GM06990 (cell line): ENCODE results near the gene MIEN1.

Experiments used
- DNase-seq: peaks from one replicate; pipeline ENCODE4 v3.0.0-alpha.2; 2011; ENCODE audit not compliant: insufficient read length; ENCODE audit errors: extremely low read depth
- H3K27me3 ChIP-seq: replicated peaks from 2 replicates; pipeline ENCODE4 v1.6.0; 2011; ENCODE audit warnings: low read length; ENCODE audit not compliant: control insufficient read depth, insufficient read depth
- H3K36me3 ChIP-seq: 2 replicates; pipeline ENCODE4 v1.5.1; 2011; ENCODE audit warnings: low read length; ENCODE audit not compliant: control insufficient read depth, insufficient read depth
- H3K4me3 ChIP-seq: replicated peaks from 2 replicates; pipeline ENCODE4 v1.5.1; 2011; ENCODE audit warnings: low read depth, mild to moderate bottlenecking, control low read depth, low read length
- TF ChIP-seq, protein P1 (sequence below): IDR thresholded peaks from 2 replicates; pipeline ENCODE4 v1.5.1; 2011; ENCODE audit warnings: low read length, control low read depth, mild to moderate bottlenecking, inconsistent platforms; ENCODE audit not compliant: insufficient read depth, poor library complexity, severe bottlenecking

The MIEN1 gene

DNA sequence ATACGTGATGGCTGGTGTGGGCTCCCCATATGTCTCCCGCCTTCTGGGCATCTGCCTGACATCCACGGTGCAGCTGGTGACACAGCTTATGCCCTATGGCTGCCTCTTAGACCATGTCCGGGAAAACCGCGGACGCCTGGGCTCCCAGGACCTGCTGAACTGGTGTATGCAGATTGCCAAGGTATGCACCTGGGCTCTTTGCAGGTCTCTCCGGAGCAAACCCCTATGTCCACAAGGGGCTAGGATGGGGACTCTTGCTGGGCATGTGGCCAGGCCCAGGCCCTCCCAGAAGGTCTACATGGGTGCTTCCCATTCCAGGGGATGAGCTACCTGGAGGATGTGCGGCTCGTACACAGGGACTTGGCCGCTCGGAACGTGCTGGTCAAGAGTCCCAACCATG lies 5.6 kb downstream of the MIEN1 start:
- no peaks in the 10 kb centered on the region for H3K27me3 ChIP-seq
- no peak overlapping the region for H3K4me3 ChIP-seq
- peaks cover 10% of the 10 kb centered on the region for H3K36me3 ChIP-seq
- TF ChIP-seq, protein P1, sequence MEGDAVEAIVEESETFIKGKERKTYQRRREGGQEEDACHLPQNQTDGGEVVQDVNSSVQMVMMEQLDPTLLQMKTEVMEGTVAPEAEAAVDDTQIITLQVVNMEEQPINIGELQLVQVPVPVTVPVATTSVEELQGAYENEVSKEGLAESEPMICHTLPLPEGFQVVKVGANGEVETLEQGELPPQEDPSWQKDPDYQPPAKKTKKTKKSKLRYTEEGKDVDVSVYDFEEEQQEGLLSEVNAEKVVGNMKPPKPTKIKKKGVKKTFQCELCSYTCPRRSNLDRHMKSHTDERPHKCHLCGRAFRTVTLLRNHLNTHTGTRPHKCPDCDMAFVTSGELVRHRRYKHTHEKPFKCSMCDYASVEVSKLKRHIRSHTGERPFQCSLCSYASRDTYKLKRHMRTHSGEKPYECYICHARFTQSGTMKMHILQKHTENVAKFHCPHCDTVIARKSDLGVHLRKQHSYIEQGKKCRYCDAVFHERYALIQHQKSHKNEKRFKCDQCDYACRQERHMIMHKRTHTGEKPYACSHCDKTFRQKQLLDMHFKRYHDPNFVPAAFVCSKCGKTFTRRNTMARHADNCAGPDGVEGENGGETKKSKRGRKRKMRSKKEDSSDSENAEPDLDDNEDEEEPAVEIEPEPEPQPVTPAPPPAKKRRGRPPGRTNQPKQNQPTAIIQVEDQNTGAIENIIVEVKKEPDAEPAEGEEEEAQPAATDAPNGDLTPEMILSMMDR: no peak
- DNase-seq: no peak

DNA sequence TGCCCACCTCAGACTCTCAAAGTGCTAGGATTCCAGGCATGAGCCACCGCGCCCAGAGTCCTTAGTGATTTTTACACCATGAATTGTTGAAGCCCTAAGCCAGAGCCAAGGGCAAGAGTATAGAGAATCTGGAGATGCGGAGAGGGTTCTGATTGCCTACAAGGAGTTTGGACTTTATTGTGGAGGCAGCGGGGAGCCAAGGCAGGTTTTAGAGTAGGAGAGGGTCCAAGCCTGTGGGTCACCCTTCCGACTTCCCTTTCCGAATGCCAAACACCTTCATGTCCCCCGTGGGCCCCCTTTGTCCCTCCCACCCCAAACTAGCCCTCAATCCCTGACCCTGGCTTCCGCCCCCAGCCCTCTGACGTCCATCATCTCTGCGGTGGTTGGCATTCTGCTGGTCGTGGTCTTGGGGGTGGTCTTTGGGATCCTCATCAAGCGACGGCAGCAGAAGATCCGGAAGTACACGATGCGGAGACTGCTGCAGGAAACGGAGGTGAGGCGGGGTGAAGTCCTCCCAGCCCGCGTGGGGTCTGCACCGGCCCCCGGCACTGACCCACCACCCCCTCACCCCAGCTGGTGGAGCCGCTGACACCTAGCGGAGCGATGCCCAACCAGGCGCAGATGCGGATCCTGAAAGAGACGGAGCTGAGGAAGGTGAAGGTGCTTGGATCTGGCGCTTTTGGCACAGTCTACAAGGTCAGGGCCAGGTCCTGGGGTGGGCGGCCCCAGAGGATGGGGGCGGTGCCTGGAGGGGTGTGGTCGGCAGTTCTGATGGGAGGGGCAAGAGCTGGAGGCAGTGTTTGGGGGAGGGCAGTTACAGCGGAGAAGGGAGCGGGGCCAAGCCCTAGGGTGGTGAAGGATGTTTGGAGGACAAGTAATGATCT lies 7.1 kb downstream of the MIEN1 start:
- no peak for DNase-seq
- Histone ChIP-seq H3K36me3 (peaks cover 8% of the 10 kb centered on the region), H3K4me3 (no peak overlapping the region), H3K27me3 (no peaks in the 10 kb centered on the region)
- TF ChIP-seq, protein P1: no peak

DNA sequence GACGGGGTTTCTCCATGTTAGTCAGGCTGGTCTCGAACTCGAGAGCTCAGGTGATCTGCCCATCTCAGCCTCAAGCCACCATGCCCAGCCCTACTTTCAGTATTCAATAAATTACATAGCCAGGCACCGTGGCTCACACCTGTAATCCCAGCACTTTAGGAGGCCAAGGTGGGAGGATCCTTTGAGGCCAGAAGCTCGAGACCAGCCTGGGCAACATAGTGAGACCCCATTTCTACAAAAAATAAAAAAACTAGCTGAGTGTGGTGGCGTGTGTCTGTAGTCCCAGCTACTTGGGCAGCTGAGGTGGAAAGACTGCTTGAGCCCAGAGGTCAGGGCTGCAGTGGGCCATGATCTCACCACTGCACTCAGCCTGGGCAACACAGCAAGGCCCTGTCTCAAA lies 8.2 kb downstream of the MIEN1 start:
- TF ChIP-seq, protein P1: no peak

DNA sequence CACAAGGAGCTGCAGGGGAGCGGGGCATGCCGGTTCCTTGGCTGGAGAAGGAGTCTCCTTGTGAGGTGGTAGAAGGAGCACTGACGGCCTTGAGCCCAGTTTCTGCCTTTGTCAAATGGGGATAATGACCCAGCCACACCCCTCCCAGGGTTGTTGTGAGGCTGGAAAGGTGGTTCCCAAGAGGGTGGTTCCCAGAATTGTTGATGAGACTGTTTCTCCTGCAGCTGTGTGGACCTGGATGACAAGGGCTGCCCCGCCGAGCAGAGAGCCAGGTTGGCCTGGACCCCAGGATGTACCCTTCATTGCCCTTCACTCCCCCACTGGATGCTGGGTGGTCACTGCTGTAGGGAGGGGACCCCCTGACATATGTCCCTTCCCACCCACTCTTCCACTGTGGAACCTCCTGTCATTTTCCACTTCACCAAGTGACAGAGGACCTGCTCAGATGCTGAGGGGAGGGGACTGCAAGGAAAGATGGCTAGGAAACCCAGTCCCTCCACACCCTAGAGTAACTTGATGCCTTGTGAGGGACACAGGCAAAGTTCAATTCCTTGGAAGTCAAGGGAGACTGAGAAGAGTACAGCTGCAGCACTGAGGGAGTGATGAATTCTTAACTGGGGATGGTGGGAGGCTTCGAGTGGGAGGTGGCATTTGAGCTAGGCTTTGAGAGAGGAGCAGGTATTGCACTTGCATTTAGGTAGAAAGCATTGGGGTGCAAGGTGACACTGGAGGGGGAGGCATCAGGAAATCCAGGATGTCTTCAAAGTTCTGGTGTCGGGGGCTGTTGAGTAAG lies 10.6 kb downstream of the MIEN1 start:
- H3K4me3 ChIP-seq: no peak overlapping the region
- TF ChIP-seq, protein P1: no peak
- H3K27me3 ChIP-seq: no peaks in the 10 kb centered on the region
- no peaks in the 10 kb centered on the region for H3K36me3 ChIP-seq
- no peak for DNase-seq

More for the DNA sequence above, 8.2 kb downstream of the MIEN1 start:
- no peak for DNase-seq
- Histone ChIP-seq H3K36me3 (no peaks in the 10 kb centered on the region; the same call in 1 of the 2 replicates), H3K27me3 (no peaks in the 10 kb centered on the region), H3K4me3 (no peak overlapping the region)

DNA sequence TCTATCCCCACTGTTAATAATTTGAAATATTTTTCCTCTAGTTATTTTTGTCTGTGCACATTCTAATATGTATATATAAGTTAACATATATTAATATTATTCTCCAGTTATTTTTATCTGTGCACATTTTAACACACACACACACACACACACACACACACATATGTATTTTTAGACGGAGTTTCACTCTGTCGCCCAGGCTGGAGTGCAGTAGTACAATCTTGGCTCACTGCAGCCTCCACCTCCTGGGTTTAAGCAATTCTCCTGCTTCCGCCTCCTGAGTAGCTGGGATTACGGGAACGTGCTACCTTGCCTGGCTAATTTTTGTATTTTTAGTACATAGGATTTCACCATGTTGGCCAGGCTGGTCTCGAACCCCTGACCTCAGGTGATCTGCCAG lies 12.7 kb downstream of the MIEN1 start:
- H3K36me3 ChIP-seq: no peaks in the 10 kb centered on the region
- DNase-seq: no peak
- H3K4me3 ChIP-seq: no peak overlapping the region
- TF ChIP-seq, protein P1: no peak
- H3K27me3 ChIP-seq: no peaks in the 10 kb centered on the region
